ENCODE data around the gene PPP1CB. TPM values are rescaled to one million over a fixed set of nuclear protein-coding genes. Genes with fewer than 3 reads are reported as not detected.

The PPP1CB gene
- total and polyA plus RNA-seq, 12 donors, result 81.8 to 525 (median 418) TPM

GRCh38 chr2:28754321-28754720 lies 2.7 kb downstream of the PPP1CB start:
- H3K4me1 ChIP-seq, result peaks cover 8 to 77% (median 73%) of the 10 kb centered on the region in 9 donors
- no peaks in the 10 kb centered on the region for H3K27me3 ChIP-seq
- H3K4me3 ChIP-seq, result peak overlapping the region in 7 of 10 donors; percentile 88 to 96 (median 94)
- peaks cover 0 to 5% (median 0%) of the 10 kb centered on the region in 9 donors for H3K36me3 ChIP-seq
- WGBS, 2 donors, result 17 to 20% methylated on average over 4 of the region's 4 CpGs
- H3K9me3 ChIP-seq, result no peaks in the 10 kb centered on the region
- ATAC-seq (no peak), DNase-seq (no peak)
- H3K27ac ChIP-seq, result peak overlapping the region in 8 of 10 donors; percentile 11 to 100 (median 98)
- intact Hi-C loops (cut with DNase I), result loop anchor here in 8 of 10 donors (2.0 to 10.0 kb wide), 8 partner anchors 72 to 190 kb away; no protein-coding TSS in a partner anchor
- no peak for TF ChIP-seq CTCF (IDR thresholded peaks at IDR 0.05)

GRCh38 chr2:28755421-28755820 lies 3.8 kb downstream of the PPP1CB start:
- no peak for TF ChIP-seq CTCF (IDR thresholded peaks at IDR 0.05)

GRCh38 chr2:28758459-28758858 lies 6.8 kb downstream of the PPP1CB start:
- no peak overlapping the region for H3K27ac ChIP-seq
- DNase-seq (no peak), ATAC-seq (peak in 1 of 8 donors; percentile 16)
- intact Hi-C loops (cut with DNase I), result loop anchor here in 4 of 10 donors (10.0 kb wide), 3 partner anchors 134 to 194 kb away; no protein-coding TSS in a partner anchor
- H3K4me3 ChIP-seq, result no peak overlapping the region
- no peaks in the 10 kb centered on the region for H3K9me3 ChIP-seq
- 67 to 71% methylated on average over 2 of the region's 2 CpGs for WGBS, 2 donors
- H3K4me1 ChIP-seq, result peaks cover 5 to 95% (median 81%) of the 10 kb centered on the region in 9 donors
- H3K27me3 ChIP-seq, result no peaks in the 10 kb centered on the region
- TF ChIP-seq CTCF (IDR thresholded peaks at IDR 0.05), result no peak
- H3K36me3 ChIP-seq, result peaks cover 0 to 32% (median 0%) of the 10 kb centered on the region in 9 donors

More at GRCh38 chr2:28755421-28755820, 3.8 kb downstream of the PPP1CB start:
- intact Hi-C loops (cut with DNase I), result loop anchor here in 6 of 10 donors (2.0 to 10.0 kb wide), 5 partner anchors 131 to 191 kb away; no protein-coding TSS in a partner anchor
- ATAC-seq (no peak), DNase-seq (no peak)
- H3K9me3 ChIP-seq, result no peaks in the 10 kb centered on the region
- no peaks in the 10 kb centered on the region for H3K27me3 ChIP-seq
- H3K27ac ChIP-seq, result peak overlapping the region in 6 of 10 donors; percentile 2 to 100 (median 64)
- H3K36me3 ChIP-seq, result peaks cover 0 to 16% (median 0%) of the 10 kb centered on the region in 9 donors
- peaks cover 5 to 70% (median 62%) of the 10 kb centered on the region in 9 donors for H3K4me1 ChIP-seq
- WGBS, 2 donors, result 62 to 63% methylated on average over 3 of the region's 3 CpGs
- peak overlapping the region in 3 of 10 donors; percentile 91 to 96 (median 95) for H3K4me3 ChIP-seq

GRCh38 chr2:28761420-28761819 lies 9.8 kb downstream of the PPP1CB start:
- Histone ChIP-seq H3K4me3 (no peak overlapping the region), H3K27ac (no peak overlapping the region), H3K4me1 (peaks cover 2 to 93% (median 82%) of the 10 kb centered on the region in 9 donors), H3K27me3 (no peaks in the 10 kb centered on the region), H3K36me3 (peaks cover 0 to 32% (median 0%) of the 10 kb centered on the region in 9 donors), H3K9me3 (no peaks in the 10 kb centered on the region)
- no peak for DNase-seq
- ATAC-seq, result no peak
- 70 to 71% methylated on average over 3 of the region's 3 CpGs for WGBS, 2 donors
- intact Hi-C loops (cut with DNase I), result no loop called here
- TF ChIP-seq CTCF (IDR thresholded peaks at IDR 0.05), result no peak

All from heart right ventricle (tissue), 16 donors.